Skin of body (tissue), 2 donors: ENCODE data around the gene UBE2M. TPM values are rescaled to one million over a fixed set of nuclear protein-coding genes. Genes with fewer than 3 reads are reported as not detected.

Experiments used
- DNase-seq: peaks from one replicate; lab custom pipeline; 2025; lab: John Stamatoyannopoulos, UW
- total RNA-seq: library from RNA; depleted of rRNA; stranded (reverse); fragments of >200 nt; gene quantifications from one replicate; pipeline ENCODE4 v1.2.3, GENCODE V29; 2014

UBE2M gene
- total RNA-seq, 1 donor from 2014 or later, result 42.7 TPM

- no peak for DNase-seq
Observed at GRCh38 chr19:58571575-58571947, 13.2 kb upstream of the UBE2M start.

- no peak for DNase-seq
Observed at GRCh38 chr19:58570770-58571574, 12.6 kb upstream of the UBE2M start.

GRCh38 chr19:58569943-58570670 is 11.7 kb upstream of the UBE2M start:
- no peak for DNase-seq

- DNase-seq, result no peak
Observed at GRCh38 chr19:58569191-58569942, 11.0 kb upstream of the UBE2M start.

GRCh38 chr19:58568453-58569130 is 10.2 kb upstream of the UBE2M start:
- DNase-seq, result no peak

- no peak for DNase-seq
Observed at GRCh38 chr19:58566989-58567388, 8.6 kb upstream of the UBE2M start.

GRCh38 chr19:58563823-58564222 is 5.4 kb upstream of the UBE2M start:
- no peak for DNase-seq

GRCh38 chr19:58563034-58563573 is 4.7 kb upstream of the UBE2M start:
- DNase-seq, result no peak

GRCh38 chr19:58562122-58563033 is 4.0 kb upstream of the UBE2M start:
- no peak for DNase-seq

GRCh38 chr19:58561373-58562121 is 3.1 kb upstream of the UBE2M start:
- no peak for DNase-seq

GRCh38 chr19:58560921-58561320 is 2.5 kb upstream of the UBE2M start:
- no peak for DNase-seq

GRCh38 chr19:58560007-58560887 is 1.8 kb upstream of the UBE2M start:
- DNase-seq, result no peak

GRCh38 chr19:58559275-58560006 is 1.0 kb upstream of the UBE2M start:
- DNase-seq, result no peak

GRCh38 chr19:58558623-58559274 is 338 bp upstream of the UBE2M start:
- no peak for DNase-seq

- DNase-seq, result no peak
Observed at GRCh38 chr19:58557221-58558065, 968 bp downstream of the UBE2M start.

- no peak for DNase-seq
Observed at GRCh38 chr19:58556622-58557220, 1.7 kb downstream of the UBE2M start.
